Skin epidermis (tissue), 12 donors: ENCODE results near the gene LPCAT4.
"Not testable (repeated sequence)": the region's sequence is repeated elsewhere in the genome, so short reads cannot be mapped to it uniquely, and the experiment has no call there.

Experiments used
- H3K27ac ChIP-seq, 21 experiments: fragments of 200-600 bp; sonication (generic) in 11 of 21; one replicate each; pipeline ENCODE4 v1.5.0; 2020; ENCODE audit warnings: mild to moderate bottlenecking in 3 of 21, inconsistent platforms in 2 of 21, moderate library complexity in 2 of 21
- H3K4me3 ChIP-seq, 7 experiments: fragments of 200-600 bp; sonication (generic) in 2 of 7; one replicate each; pipeline ENCODE4 v1.5.0; 2020; ENCODE audit warnings: inconsistent platforms in 2 of 7, mild to moderate bottlenecking in 2 of 7, moderate library complexity in 1 of 7

LPCAT4 gene

DNA sequence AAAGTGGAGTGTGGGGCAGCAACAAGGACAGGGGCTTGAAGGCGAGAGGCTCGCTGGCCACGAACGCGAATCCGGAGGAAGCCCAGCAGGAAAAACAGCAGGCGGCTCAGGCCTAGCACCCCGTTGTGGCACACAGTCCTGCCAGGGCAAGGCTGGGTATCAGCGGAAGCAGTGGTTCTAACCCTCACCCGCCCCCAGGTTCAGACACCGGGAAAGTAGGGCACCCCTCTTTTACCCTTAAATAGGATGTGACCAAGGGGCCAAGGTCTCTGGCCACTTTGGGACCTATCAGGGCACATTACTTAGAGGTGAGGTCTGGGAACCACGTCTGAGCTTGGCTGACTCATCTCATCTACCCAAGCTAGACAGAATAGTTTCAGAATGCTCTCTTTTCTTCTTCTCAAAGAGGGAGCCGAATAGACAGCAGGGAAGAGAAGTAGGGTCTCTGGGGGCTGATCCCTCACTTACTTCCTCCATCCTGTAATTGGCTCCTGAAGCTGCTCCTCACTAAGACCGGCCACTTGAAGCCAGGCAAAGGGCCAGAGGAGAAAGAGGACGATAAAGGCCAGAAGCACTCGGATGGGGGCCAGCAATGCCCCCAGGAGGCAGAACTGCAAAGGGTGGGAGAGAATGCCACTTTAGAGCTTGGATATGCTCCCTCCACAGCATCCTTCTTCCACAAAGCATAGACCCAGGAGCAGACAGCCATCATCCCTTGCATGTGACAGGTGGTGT lies 1.7 kb downstream of the LPCAT4 start:
- H3K27ac ChIP-seq = peak overlapping the region in 8 of 21 experiments; percentile 37 to 98 (median 96)

DNA sequence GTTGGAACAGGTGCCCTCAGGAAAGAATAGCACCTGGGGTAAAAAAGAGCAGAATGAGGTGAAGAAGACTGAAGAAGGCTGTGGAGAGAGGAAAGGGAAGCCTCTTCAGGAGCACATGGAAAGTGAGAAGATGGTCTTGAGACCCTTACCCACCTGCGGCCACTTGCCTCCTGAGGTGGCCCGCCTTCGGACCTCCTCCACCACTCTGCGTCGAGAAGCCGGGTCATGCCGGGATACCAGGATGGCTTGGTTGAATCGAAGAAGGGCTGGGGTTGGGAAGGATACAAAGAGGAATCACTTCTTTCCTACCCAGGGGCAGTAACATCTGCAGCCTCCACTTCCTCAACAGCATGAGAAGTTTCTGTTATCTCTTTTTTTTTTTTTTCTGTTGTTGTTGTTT lies 3.0 kb downstream of the LPCAT4 start:
- Histone ChIP-seq H3K27ac (no peak overlapping the region), H3K4me3 (no peak overlapping the region)

More for the DNA sequence above, 1.7 kb downstream of the LPCAT4 start:
- peak overlapping the region in 1 of 7 experiments; percentile 67 for H3K4me3 ChIP-seq

DNA sequence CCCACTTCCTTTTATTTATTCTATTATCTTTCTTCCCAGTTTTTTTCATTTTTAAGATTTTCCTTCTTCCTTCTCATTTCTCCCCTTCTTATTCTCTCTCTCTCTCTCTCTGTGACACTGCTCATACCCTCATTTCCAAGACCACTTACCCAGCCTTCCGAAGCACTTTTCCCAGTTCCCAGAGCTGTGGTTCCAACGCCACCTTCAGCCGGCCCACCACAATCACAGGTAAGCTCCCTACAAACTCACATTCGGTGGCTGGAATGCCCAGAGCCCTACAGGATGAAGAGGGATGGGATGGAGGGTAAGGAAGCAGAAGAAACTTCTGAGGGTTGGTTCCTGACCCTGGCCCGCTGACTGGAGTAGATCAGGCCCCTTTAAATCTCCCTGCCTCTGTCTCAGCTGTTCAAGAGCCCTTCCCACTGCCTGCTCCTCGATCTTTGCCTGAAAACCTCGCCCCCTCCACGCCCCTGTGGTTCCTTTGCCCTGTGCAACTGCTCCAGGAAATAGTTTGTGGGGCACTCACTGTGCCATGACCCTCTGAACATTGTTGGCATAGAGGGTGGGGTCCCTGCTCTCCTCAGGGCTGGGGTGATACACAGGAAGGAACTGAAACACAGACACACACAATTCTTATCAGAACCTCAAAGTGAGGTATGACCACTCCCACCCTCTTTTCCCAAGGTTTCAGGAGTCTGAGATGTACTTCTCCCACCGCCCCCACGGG lies 4.8 kb downstream of the LPCAT4 start:
- H3K27ac ChIP-seq = no peak overlapping the region
- no peak overlapping the region for H3K4me3 ChIP-seq

DNA sequence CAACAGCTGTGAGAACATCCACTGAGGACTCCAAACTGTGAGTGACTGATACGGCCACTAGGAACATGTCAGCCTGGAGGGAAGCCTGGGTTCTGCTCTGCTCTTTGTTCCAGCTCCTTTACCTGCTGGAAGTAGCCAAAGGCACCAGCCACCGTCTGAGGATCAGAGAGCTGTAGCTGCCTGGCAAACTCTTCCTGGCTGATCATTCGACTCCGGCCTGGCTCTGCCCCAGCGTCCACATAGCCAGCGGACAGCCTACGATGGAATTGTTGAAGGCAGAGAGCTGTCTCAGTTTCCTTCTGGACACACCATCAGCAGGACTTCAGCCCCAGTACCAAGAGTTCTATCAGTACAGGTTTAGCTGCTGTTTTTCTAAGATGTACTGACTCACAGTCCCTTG lies 5.7 kb downstream of the LPCAT4 start:
- H3K4me3 ChIP-seq = no peak overlapping the region
- no peak overlapping the region for H3K27ac ChIP-seq

DNA sequence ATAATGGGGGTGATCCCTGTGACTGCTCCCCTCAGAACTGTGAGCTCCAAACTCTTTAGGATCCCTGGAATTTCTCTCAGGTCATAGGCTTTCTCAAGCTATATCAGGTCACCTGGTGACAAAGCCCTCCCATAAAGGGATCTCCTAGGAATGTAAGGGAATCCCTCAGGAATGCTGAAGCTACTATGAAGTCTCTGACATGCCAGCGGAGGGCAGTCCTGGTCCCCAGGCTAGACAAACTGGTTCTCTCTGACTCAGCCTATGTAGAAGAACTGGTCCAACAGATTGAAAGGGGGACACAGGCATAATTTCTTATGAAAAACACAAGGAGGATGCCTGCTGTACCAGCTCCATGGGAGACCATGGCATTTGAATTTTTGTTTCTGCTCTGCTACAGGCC lies 6.7 kb downstream of the LPCAT4 start:
- Histone ChIP-seq H3K27ac (peak overlapping the region in 1 of 21 experiments; percentile 30), H3K4me3 (no peak overlapping the region)

DNA sequence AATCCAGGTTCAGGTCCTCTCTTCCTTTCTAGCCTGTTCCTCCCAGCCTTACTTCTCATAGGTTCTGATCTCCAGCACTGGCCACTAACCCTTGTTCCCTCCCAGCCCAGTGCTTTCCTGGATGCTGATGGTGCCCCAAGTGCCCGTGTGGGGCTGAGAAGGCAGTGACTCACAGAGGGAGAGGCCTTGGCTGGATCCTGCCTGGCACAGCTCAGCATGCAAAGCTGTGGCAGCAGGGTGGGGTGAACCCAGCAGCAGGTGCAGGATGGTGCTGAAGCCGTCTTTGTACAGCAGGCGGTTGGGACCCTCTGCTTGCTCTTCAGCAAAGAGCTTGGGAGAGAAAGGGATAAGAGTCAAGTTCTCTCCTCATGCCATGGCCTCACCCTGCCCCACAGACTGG lies 7.6 kb downstream of the LPCAT4 start:
- Histone ChIP-seq H3K27ac (peak overlapping the region in 6 of 21 experiments; percentile 5 to 27 (median 8)), H3K4me3 (no peak overlapping the region)

DNA sequence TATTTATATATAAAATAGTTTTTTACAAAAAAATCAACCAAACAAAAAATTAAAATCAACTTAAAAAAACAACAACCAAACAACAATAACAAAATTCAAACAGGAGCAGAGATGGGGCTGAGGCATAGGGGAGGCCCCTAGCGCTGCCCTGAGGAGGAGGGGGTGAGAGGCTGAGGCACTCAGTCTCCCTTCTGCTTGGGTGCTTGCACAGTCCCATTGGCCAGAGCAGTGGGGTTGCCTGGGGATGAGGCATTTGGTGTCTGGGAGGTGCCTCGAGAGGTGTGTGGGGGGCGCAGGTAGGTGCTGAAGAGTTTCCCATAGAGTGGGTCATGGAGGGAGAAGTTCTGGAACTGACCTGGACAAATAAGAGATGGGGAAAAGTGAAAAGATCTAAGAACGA lies 8.0 kb downstream of the LPCAT4 start:
- Histone ChIP-seq H3K4me3 (no peak overlapping the region), H3K27ac (peak overlapping the region in 5 of 21 experiments; percentile 5 to 27 (median 7))

DNA sequence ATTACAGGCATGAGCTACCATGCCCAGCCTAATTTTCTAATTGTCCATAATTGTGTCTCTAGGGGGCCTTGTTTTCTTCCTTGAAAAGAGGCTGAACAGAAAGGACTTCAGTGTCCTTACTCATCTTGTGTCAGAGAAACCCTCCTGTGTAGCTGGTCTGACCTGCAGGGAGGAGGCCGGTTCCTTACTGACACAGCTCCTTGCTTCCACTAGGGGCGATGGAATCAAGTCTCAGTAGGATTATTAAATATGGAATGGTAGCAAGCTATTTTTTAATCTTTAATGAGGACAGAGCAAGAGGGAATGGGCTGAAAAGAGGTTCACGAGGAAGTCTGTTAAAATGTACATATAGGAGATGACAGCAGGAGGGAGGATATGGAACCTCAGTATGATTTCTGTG lies 8.6 kb downstream of the LPCAT4 start:
- Histone ChIP-seq H3K27ac (no peak overlapping the region), H3K4me3 (no peak overlapping the region)

DNA sequence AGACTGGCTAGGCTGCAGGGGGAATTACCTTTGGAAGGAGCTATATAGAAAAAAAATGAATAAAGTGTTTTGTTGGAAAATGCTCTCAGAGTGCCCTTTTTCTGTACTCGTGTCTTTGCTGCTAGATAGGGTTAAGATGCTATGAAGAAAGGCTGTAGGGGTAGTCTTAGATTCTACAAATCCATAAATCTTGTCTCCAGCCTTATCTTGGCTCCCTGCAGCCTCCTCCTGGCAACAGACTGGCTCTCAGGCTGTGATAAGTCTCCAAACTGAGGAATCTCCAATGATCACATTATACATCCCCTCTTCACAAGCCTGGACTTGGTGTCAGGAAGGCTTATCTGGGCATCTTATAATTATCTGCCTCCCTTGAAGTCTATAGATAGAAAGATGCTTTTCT lies 9.3 kb downstream of the LPCAT4 start:
- Histone ChIP-seq H3K4me3 (no peak overlapping the region), H3K27ac (no peak overlapping the region)

DNA sequence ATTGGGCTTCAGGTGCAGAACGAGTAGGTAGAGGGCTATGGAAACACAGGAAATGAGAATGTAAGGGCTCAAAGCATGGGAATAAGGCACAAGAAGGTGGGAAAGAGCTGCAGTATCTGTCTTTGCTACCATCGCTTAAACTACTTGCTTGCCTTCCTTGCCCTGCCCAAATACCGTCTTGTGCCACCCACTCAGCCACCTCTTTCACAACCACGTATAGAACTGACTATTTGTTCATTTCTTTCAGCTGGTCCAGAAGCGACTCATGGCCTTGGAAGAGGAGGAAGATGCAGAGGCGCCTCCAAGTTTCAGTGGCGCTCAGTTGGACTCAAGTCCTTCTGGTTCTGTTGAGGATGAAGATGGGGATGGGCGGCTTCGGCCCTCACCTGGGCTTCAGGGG lies 11.8 kb downstream of the LPCAT4 start:
- no peak overlapping the region for H3K27ac ChIP-seq
- H3K4me3 ChIP-seq = no peak overlapping the region

DNA sequence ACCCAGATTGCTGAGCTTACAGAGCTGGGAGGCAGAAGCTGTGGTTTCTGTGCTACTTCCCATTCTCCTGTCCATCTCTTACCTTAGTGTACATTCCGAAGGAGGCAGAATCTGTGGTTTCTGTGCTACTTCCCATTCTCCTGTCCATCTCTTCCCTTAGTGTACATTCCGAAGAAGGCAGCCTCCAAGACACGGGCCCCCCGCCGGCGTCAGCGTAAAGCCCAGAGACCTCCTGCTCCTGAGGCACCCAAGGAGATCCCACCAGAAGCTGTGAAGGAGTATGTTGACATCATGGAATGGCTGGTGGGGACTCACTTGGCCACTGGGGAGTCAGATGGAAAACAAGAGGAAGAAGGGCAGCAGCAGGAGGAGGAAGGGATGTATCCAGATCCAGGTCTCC lies 12.7 kb downstream of the LPCAT4 start:
- no peak overlapping the region for H3K4me3 ChIP-seq

DNA sequence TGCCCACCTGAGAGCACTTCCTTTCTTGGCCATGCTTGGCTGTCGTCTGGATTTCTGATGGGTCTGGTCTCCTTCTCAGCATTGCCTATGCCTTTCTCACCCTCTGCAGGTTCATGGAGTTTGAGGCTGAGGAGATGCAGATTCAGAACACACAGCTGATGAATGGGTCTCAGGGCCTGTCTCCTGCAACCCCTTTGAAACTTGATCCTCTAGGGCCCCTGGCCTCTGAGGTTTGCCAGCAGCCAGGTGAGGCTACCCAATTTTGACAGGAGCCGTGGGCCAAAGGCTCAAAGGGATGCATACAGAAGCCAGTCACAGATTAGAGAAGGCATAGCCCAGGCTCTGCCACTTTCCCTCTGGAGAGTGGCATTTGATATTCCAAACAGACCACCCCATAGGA lies 13.4 kb downstream of the LPCAT4 start:
- no peak overlapping the region for H3K27ac ChIP-seq
- H3K4me3 ChIP-seq = no peak overlapping the region

More for the DNA sequence above, 12.7 kb downstream of the LPCAT4 start:
- H3K27ac ChIP-seq = no peak overlapping the region

DNA sequence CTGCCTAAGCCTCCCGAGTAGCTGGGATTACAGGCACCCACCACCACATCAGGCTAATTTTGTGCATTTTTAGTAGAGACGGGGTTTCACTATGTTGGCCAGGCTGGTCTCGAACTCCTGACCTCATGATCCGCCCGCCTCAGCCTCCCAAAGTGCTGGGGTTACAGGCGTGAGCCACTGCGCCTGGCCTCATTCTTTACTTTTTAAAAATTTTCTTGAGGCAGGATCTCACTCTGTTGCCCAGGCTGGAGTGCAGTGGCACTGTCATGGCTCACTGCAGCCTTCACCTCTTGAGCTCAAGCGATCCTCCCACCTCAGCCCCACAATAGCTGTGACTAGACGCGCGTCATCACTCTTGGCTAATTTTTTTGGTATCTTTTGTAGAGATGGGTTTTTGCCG lies 14.0 kb downstream of the LPCAT4 start:
- not testable (repeated sequence) for H3K4me3 ChIP-seq, H3K27ac ChIP-seq

DNA sequence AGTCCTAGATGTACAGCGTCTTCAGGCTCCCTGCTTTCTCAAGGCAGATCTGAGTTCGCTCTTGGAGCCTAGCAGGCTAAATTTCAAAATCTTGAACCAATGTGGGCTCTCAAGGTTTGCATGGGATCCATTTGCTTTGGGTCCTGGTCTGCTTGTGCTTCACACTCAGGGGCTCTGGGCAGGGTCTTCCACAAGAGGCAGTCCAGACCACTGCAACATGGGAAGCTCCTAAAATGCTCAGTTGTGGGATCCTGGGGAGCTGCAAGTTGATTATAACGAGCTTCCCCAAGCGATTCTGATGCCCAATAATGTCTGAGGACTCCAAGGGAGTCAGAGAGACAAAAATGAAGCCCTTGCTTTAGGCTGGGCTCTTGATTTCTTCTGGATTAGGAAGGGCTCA lies 17.2 kb downstream of the LPCAT4 start:
- Histone ChIP-seq H3K4me3 (no peak overlapping the region), H3K27ac (no peak overlapping the region)

DNA sequence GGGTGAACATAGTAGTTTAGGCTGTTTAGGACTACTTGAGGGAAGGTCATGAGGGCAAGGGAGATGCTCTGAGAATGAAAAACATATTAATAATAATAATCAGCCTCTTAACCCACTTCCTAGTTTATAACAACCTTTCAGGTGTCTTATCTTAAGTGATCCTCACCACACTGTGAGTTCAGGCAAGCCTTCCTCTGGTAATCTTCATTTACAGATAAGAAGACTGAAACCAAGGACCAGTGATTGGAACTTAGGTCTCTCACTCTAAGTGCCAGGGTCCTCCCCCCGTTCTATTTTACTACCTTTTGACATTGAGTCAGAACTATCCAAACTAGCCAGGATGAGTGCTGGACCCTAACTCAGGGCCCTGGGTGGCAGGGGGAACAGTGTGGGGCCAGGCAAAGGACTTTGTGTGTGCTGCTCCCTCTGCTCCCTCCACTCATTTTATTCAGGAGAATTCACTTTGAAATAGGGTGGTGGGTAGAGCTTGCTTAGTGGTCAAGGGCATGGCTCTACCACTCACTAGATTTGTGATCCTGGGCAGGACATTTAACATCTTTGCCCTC lies 18.2 kb downstream of the LPCAT4 start:
- Histone ChIP-seq H3K27ac (no peak overlapping the region), H3K4me3 (no peak overlapping the region)

DNA sequence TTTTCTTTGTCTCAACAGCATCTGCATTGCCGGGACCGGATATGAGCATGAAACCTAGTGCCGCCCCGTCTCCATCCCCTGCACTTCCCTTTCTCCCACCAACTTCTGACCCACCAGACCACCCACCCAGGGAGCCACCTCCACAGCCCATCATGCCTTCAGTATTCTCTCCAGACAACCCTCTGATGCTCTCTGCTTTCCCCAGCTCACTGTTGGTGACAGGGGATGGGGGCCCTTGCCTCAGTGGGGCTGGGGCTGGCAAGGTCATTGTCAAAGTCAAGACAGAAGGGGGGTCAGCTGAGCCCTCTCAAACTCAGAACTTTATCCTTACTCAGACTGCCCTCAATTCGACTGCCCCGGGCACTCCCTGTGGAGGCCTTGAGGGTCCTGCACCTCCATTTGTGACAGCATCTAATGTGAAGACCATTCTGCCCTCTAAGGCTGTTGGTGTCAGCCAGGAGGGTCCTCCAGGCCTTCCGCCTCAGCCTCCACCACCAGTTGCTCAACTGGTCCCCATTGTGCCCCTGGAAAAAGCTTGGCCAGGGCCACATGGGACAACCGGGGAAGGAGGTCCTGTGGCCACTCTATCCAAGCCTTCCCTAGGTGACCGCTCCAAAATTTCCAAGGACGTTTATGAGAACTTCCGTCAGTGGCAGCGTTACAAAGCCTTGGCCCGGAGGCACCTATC lies 18.9 kb downstream of the LPCAT4 start:
- no peak overlapping the region for H3K27ac ChIP-seq
- H3K4me3 ChIP-seq = no peak overlapping the region

DNA sequence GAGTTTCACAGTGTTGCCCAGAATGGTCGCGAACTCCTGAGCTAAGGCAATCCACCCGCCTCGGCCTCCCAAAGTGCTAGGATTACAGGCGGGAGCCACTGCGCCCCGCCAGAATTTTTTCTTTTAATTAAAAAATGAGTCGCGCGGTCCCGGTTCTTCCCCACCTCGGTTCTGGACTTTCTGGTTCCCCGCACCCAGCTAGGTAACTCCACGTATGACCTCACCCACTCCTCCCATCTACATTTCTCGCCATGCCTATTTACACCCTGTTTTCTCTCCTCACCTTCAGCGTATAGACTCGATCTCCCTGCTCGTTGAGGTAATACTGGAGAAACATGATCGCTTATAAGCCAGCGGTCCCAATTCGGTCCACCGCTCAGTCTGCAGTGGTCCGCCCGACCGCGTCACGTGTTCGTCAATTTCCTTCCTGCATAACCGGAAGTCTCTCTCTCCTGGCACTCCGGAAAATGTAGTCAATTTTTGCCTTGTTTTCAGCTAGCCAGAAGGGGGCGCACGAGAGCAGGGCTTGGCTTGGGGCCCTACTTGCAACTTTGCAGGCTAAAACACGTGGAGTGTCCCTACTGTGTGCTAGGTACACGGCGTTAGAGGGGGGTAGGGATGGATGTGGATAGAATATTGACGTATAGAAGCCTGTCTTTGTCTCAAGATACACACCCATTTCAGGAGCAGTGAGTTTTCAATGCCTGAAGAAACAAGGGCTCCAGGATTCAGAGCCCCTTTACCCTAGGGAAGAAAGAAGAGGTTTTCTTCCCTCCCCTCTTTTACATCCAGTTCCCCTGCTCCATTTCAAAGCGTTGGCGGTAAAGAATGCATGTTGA lies 24.0 kb downstream of the LPCAT4 start, which contains the start of the genes NOP10 and NUTM1:
TSS of gene NOP10 (minus strand) at position 400 of the 839 bp plus-strand sequence. CDS start at position 337, 63 bp downstream.
TSS of gene NUTM1 (plus strand) at position 579 of the 839 bp plus-strand sequence. CDS start 382 bp downstream, outside the sequence.
- Histone ChIP-seq H3K27ac (peak within 1 kb of the TSS; percentile 66 to 95 (median 88)), H3K4me3 (peak within 1 kb of the TSS; percentile 54 to 81 (median 74))

DNA sequence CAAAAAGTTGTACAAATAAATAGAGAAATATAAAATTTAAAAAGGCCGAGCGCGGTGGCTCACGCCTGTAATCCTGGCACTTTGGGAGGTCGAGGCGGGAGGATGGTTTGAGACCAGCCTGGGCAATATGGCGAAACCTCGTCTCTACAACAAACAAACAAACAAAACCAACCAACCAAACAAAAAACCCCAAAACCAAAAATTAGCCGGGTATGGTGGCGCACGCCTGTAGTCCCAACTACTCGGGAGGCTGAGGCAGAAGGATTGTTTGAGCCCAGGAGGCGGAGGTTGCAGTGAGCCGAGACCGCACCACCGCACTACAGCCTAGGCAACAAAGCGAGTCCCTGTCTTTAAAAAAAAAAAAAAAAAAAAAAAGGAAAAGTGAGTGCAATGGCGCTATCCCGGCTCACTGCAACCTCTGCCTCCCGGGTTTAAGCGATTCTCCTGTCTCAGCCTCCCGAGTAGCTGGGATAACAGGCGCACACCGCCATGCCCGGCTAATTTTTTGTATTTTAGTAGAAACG lies 24.7 kb downstream of the LPCAT4 start:
- H3K27ac ChIP-seq = peak overlapping the region; percentile 66 to 95 (median 88)
- H3K4me3 ChIP-seq = peak overlapping the region; percentile 54 to 81 (median 74)
